OCI-LY7 (cell line): ENCODE data around the gene ST6GALNAC6. TPM values are rescaled to one million over a fixed set of nuclear protein-coding genes. Genes with fewer than 3 reads are reported as not detected.

Source experiments
- BruUV-seq: library from RNA; stranded (reverse); fragments of 400-500 nt; replicated peaks from 2 replicates; lab custom pipeline; 2021; lab: Mats Ljungman, UMichigan
- CTCF ChIA-PET: fragments of 300-600 bp; sonication (Branson Sonifier 250); formaldehyde crosslinking; loops from one replicate; lab custom pipeline; 2022; ENCODE audit warnings: antibody characterized with exemption; ENCODE audit not compliant: unreplicated experiment; lab: Charles Lee
- POLR2A ChIA-PET: fragments of 300-600 bp; sonication (Branson Sonifier 250); formaldehyde crosslinking; loops from one replicate; lab custom pipeline; 2022; ENCODE audit warnings: antibody characterized with exemption; lab: Charles Lee
- DNase-seq: peaks from one replicate; pipeline ENCODE4 v3.0.0-alpha.2; 2015; ENCODE audit warnings: low spot score
- H2AFZ ChIP-seq: fragments of 200-600 bp; sonication (generic), shearing (Covaris generic); 2 replicates; pipeline ENCODE4 v1.6.1; 2014; ENCODE audit warnings: mild to moderate bottlenecking, antibody characterized with exemption, low read length, moderate library complexity
- H3K27ac ChIP-seq: fragments of 200-600 bp; sonication (generic); 2 replicates; pipeline ENCODE4 v1.5.1; 2014; ENCODE audit warnings: mixed run types, low read depth, mild to moderate bottlenecking, moderate library complexity, low read length, inconsistent platforms; ENCODE audit not compliant: poor library complexity, severe bottlenecking
- H3K36me3 ChIP-seq: fragments of 200-600 bp; sonication (generic); 2 replicates; pipeline ENCODE4 v1.6.1; 2014; ENCODE audit warnings: mild to moderate bottlenecking, antibody characterized with exemption, low read length, moderate library complexity, mixed read lengths; ENCODE audit not compliant: insufficient read depth
- H3K4me1 ChIP-seq: fragments of 200-600 bp; sonication (generic); 2 replicates; pipeline ENCODE4 v1.5.1; 2014; ENCODE audit warnings: mild to moderate bottlenecking, low read length; ENCODE audit not compliant: insufficient read depth, poor library complexity, severe bottlenecking
- H3K4me2 ChIP-seq: fragments of 200-600 bp; sonication (generic); 2 replicates; pipeline ENCODE4 v1.6.1; 2014; ENCODE audit warnings: mild to moderate bottlenecking, low read length
- H3K4me3 ChIP-seq: fragments of 200-600 bp; sonication (generic); 2 replicates; pipeline ENCODE4 v1.5.1; 2014; ENCODE audit warnings: mild to moderate bottlenecking, low read depth, low read length; ENCODE audit not compliant: poor library complexity, severe bottlenecking
- H3K79me2 ChIP-seq: fragments of 200-600 bp; sonication (generic); 2 replicates; pipeline ENCODE4 v1.6.1; 2016; ENCODE audit warnings: low read depth, mild to moderate bottlenecking, low read length, moderate library complexity, mixed read lengths; ENCODE audit not compliant: insufficient read depth
- H3K9me2 ChIP-seq: fragments of 200-600 bp; sonication (generic); 2 replicates; pipeline ENCODE4 v1.6.1; 2016; ENCODE audit warnings: mild to moderate bottlenecking, low read length, mixed read lengths; ENCODE audit not compliant: insufficient read depth
- H3K9me3 ChIP-seq: fragments of 200-600 bp; sonication (generic); 2 replicates; pipeline ENCODE4 v1.6.1; 2014; ENCODE audit warnings: mild to moderate bottlenecking, mixed run types, low read length, mixed read lengths
- H4K20me1 ChIP-seq: fragments of 200-600 bp; sonication (generic); 2 replicates; pipeline ENCODE4 v1.6.1; 2014; ENCODE audit warnings: mild to moderate bottlenecking, antibody characterized with exemption, low read length, moderate library complexity, mixed read lengths; ENCODE audit not compliant: insufficient read depth
- EZH2phosphoT487 ChIP-seq: fragments of 200-600 bp; sonication (generic); IDR thresholded peaks from 2 replicates; pipeline ENCODE4 v1.6.1; 2018; ENCODE audit warnings: low read depth, borderline replicate concordance, mild to moderate bottlenecking, mixed run types, antibody characterized with exemption, low read length, moderate library complexity, mixed read lengths
- intact Hi-C: fragments of 100-400 bp; cut with micrococcal nuclease; formaldehyde crosslinking; loops from one replicate; pipeline ENCODE4 v1.10.0; 2022; ENCODE audit not compliant: unreplicated experiment
- total RNA-seq, 2 experiments: library from RNA; depleted of rRNA in 1 of 2; stranded (reverse); fragments of >200 nt in 1 of 2; shearing (Covaris generic) in 1 of 2; gene quantifications; 2 replicates each; pipeline ENCODE4 v1.2.3, GENCODE V29; 2014 to 2022
- TF ChIP-seq, protein P1 (sequence below): fragments of 200-600 bp; sonication (generic); conservative IDR thresholded peaks from 2 replicates; pipeline ENCODE4 v1.5.1; 2014; ENCODE audit warnings: mild to moderate bottlenecking, antibody characterized with exemption, low read length, moderate library complexity, mixed read lengths

Gene ST6GALNAC6
- total RNA-seq, 2 experiments from 2014 or later = 43.7 to 51.3 TPM

DNA sequence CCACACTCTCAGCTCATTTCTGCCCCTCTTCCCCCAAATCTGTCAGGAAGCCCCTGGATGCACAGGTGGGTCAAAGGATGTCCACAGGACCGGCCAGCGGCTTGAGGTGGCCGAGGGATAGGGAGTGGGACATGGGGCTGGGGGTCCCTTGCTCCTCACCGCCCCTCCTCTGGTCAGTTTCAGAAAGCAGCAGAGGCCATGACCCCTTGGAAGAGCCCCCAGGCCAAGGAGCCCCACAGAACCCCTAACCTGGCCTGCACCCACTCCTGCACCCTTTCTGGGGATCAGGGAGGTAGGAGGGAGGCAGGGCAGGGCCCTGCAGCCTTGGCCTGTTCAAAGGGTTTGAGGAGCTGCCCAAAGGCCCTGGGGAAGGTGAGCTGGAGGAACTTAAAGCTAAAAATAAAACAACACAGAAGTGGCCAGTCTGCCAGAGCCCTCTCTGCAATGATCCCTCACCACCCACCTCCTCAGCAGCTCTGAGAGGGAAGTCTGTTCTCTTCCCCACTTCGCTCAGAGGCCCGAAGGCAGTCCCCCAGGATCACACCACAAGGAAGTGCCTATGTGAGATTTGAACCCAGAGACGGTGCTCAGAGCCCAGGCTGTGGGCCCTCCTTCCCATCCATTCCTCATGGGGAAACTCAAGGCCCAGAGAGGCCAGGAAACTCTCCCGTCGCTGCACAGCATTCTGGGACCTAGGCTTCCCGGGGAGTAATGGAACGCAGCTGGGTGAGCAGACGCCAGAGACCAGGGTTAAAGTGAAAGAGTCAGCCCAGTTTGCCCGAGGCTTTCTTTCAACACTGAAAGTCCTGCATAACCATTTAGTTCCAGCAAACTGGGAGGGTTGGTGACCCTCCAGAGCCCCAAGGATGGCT, 45.9 kb downstream of the ST6GALNAC6 start:
- POLR2A ChIA-PET = interaction anchor here (1.0 to 1.1 kb wide), 2 partner anchors 10 to 20 kb away, joined by 4 to 8 read pairs; no protein-coding TSS in a partner anchor

DNA sequence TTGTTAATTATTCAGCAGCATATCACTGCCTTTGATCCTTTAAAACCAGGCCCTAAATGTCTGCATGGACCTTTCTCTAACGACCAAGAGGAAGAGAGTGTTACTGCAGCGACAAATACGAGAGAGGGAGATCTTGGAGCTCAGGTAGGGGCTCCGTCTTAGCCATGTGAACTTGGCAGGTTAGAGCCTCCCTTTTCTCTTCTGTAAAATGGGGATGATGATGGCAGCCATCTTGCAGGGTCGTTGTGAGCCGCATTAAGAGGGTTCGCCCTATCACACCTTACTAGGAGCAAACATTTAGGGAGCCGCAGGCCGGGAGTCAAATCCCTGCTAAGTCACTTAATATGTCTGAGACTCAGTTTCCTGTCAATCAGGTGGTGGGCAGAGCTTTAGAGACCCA, 46.6 kb downstream of the ST6GALNAC6 start:
- no peak overlapping the region for H3K4me3 ChIP-seq
- no peak overlapping the region for H2AFZ ChIP-seq
- peaks cover 11% of the 10 kb centered on the region; the same call in 1 of the 2 replicates for H3K9me3 ChIP-seq
- ChIA-PET CTCF (interaction anchor here (1.2 kb wide), 1 partner anchor 118 kb away, joined by 3 read pairs; the partner anchor contains the start of gene TOR2A), POLR2A (interaction anchor here (1.0 kb wide), 1 partner anchor 9 kb away, joined by 4 read pairs; no protein-coding TSS in a partner anchor)
- H3K4me2 ChIP-seq = no peak overlapping the region
- H4K20me1 ChIP-seq = no peaks in the 10 kb centered on the region
- DNase-seq = no peak
- BruUV-seq = no TSS peak
- TF ChIP-seq EZH2phosphoT487 = no peak
- TF ChIP-seq, protein P1, sequence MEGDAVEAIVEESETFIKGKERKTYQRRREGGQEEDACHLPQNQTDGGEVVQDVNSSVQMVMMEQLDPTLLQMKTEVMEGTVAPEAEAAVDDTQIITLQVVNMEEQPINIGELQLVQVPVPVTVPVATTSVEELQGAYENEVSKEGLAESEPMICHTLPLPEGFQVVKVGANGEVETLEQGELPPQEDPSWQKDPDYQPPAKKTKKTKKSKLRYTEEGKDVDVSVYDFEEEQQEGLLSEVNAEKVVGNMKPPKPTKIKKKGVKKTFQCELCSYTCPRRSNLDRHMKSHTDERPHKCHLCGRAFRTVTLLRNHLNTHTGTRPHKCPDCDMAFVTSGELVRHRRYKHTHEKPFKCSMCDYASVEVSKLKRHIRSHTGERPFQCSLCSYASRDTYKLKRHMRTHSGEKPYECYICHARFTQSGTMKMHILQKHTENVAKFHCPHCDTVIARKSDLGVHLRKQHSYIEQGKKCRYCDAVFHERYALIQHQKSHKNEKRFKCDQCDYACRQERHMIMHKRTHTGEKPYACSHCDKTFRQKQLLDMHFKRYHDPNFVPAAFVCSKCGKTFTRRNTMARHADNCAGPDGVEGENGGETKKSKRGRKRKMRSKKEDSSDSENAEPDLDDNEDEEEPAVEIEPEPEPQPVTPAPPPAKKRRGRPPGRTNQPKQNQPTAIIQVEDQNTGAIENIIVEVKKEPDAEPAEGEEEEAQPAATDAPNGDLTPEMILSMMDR = no peak
- intact Hi-C loops = no loop called here
- no peaks in the 10 kb centered on the region for H3K79me2 ChIP-seq
- no peaks in the 10 kb centered on the region for H3K36me3 ChIP-seq
- H3K4me1 ChIP-seq = no peaks in the 10 kb centered on the region
- no peaks in the 10 kb centered on the region for H3K9me2 ChIP-seq
- no peak overlapping the region for H3K27ac ChIP-seq

More for the DNA sequence above, 45.9 kb downstream of the ST6GALNAC6 start:
- no peak overlapping the region for H3K4me2 ChIP-seq
- no peak overlapping the region for H2AFZ ChIP-seq
- H3K9me2 ChIP-seq = no peaks in the 10 kb centered on the region
- no peak overlapping the region for H3K4me3 ChIP-seq
- no peak for DNase-seq
- no peak overlapping the region for H3K27ac ChIP-seq
- intact Hi-C loops = no loop called here
- H3K4me1 ChIP-seq = no peaks in the 10 kb centered on the region
- H3K36me3 ChIP-seq = no peaks in the 10 kb centered on the region
- no TSS peak for BruUV-seq
- no peaks in the 10 kb centered on the region for H4K20me1 ChIP-seq
- no peaks in the 10 kb centered on the region for H3K79me2 ChIP-seq
- CTCF ChIA-PET = no interaction called here
- TF ChIP-seq, protein P1 = no peak
- TF ChIP-seq EZH2phosphoT487 = no peak
- H3K9me3 ChIP-seq = peaks cover 11% of the 10 kb centered on the region; the same call in 1 of the 2 replicates
